Fibroblast of skin of back (primary cell): ENCODE data around the gene SLC16A5.

Source experiments
- DNase-seq: peaks from one replicate; pipeline ENCODE4 v3.0.0-alpha.2; 2013

SLC16A5 gene

DNA sequence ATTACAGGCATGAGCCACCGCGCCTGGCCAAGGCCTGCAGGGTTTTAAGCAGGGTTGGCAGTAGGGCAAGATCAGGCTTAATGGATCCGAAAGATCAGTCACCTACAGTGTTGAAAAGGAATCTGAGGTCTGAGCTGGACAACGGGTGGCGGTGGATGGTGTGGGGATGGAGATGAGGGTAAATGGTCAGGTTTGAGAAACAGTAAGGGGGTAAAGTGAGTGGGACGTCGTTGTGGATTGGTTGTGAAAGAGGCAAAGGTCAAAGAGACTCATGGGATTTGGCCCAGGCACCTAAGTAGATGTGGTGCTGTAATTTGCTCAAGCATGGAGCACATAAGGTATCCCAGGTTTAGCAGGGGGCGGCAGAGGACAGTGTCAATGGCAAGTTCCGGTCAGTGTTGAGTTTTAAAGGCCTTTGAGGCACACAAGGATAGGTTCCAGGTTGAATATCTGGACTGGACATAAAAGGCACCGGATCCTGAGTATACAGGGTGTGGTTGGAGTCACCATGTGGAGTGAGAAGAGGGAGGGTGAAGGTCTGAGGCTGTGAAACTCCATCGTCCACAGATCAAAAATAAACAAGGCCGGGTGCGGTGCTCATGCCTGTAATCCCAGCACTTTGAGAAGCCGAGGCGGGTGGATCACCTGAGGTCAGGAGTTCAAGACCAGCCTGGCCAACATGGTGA lies 1.1 kb upstream of the SLC16A5 start:
- no peak for DNase-seq

DNA sequence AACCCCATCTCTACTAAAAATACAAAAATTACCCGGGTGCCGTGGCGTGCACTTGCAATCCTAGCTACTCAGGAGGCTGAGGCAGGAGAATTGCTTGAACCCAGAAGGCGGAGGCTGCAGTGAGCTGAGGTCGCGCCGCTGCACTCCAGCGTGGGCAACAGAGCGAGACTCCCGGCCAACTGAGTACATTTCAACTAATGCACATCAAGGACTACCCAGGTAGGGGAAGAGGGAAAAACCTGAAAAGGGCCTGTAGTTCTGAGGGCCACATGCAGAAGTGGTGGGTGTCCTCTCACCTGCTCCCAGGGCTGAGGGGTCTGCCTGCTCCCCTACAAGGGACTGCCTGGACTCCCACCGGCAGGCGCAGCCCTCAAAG lies 584 bp upstream of the SLC16A5 start:
- DNase-seq = no peak

DNA sequence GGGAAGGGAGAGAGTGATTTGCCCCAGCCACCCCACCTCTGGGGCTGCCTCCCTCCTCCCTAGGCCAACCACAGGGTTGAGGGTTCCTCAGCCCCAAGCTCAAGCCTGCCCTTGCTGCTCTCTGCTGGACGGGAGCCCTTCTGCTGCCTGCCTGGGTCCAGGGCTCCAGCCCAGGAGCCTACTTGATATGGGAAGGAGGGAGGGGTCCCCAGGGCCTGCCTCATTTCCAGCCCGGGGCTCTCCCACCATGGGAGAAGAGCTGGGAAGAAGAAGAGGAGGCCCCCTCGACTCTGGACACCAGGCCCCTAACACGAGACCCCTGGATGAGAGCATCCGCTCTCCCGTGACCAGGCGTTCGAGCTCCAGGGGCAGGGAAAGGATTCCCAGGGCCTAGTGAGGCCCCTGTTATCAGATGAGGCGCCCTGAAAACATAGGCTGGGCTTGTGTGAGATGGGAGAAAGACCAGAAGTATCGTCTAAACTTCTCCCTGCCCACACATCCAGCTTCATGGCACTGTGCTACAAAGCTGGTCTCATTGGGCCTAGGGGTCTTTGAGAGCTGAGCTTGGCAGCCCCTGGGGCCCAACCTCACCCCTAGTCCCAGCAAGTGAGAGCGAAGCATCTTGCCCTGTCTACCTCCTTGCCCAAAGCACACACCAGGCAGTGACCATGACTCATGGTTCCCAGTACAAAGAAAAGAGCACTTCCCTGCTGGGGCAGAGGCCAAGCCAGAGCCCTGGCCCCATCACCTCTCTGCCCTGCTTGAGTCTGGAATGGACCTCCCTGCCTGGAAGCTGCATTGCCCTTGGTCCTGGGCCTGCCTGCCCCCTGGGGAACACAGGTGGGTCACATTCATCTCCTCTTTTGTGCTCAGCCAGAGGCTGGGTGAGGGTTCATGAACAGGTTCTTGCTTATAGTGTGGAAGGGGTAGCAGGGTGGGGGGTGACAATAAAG lies 987 bp downstream of the SLC16A5 start:
- peak; percentile 37 for DNase-seq

DNA sequence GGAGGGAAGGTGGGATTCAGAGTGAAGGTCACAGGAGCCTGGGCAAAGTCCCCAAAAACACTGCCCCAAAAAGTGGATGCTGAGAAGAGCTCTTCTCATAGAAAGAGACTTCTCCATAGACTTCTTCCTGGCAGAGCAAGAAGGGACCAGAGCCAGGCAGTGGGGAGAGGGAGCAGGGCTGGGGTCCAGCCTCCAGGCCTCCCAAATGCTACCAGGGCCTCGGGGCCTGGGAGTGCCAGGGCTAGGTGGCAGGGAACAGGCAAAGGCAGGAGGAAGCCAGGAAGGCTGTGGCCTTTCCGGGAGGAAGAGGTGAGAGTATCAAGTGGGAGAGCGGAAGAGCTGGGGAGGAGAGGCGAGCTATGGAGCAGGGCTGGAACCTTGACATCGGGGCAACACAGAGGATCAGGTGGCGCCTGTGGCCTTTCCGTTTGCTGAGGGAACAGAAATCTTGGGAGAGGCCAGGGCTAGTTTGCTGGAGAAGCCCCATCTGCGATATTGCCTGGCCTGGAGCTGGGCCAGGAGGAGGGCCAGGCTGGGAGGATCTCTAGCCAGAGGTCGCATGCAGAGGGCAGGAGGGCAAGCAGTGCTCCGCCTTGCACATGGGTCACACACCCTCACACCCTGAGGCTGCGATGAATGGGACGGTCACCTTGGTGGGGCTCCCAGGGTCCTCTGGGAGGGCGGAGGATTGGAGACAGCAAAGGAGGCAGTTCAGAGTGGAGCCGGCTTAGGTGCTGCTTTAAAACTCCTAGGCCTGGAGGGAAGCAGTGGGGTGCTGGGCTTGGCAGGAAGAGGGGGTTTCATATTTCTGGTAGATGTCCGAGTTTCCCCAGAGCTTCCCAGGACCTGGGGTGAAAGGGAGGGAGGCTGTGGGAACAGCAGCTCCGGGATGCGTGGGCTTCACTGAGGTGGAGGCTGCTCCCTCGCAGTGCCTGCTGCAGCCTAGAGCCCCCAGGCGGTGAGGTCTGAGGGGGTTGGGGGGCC lies 3.4 kb downstream of the SLC16A5 start:
- DNase-seq = no peak

DNA sequence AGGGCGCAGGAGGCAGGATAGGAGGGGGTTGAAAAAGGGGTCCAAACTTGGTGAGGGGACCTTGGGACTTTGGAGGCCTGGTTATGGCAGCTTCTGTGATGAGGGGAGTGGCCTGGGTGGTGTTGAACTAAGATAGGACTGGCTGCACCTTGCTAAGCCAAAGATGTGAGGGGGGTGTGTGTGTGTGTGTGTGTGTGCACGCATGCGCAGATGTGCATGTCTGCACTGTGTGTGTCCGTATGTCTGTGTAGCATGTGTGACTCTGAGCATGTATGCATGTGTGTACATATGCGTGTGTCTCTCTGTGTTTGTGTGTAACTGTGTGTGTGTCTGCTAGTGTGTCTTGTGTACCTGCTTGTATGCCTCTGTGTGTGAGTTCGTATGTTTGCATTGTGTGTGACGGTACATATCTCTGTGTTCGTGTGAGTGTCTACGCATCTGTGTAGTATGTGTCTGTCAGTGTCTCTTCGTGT lies 4.1 kb downstream of the SLC16A5 start:
- no peak for DNase-seq

DNA sequence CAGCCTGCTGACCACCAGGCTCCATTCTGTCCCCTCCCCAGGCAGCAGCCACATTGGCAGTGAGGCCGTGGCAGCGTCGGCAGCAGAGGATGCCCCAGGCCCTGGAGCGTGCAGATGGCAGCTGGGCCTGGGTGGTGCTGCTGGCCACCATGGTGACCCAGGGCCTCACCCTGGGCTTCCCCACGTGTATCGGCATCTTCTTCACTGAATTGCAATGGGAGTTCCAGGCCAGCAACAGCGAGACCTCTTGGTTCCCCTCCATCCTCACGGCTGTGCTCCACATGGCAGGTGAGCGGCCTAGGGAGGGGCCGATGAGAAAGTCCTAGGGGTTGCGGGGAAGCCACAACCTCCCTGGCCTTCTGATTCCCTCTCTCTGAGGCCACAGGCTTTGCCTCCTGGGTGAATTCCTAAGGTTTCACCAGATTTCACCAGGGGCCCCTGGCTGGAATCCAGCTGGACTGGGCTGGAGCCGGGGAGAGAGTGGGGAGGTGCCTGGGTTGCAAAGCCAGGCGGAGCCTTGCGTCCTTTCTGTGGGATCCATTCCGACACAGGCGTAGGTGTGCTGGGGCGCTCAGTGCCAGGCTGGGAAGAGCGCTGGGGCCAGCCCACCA lies 5.9 kb downstream of the SLC16A5 start:
- DNase-seq = no peak

DNA sequence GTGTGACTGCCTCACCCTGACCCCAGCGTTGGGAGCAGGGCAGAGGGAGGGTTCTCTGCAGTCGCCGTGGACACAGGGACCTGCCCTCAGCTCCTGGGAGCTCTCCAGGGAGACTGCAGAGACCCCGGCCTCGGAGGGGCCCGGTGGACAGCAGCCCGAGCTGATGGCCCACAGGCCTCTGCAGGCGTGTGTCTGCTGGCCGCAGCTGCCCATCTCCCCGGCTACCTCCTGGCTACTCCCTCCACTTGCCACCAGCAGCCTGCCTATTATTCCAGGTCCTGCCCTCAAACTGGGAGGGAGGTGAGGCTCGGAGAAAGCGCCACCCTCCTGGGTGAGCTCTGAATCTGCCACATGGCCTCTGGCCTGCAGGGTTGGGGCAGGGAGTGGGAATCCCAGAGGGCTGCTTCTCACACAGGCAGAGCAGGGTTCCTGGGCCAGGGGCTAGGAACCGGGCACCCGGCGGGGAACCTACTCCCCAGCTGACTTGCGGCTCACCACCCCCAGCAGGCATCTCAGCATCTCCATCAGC lies 7.2 kb downstream of the SLC16A5 start:
- DNase-seq = no peak

DNA sequence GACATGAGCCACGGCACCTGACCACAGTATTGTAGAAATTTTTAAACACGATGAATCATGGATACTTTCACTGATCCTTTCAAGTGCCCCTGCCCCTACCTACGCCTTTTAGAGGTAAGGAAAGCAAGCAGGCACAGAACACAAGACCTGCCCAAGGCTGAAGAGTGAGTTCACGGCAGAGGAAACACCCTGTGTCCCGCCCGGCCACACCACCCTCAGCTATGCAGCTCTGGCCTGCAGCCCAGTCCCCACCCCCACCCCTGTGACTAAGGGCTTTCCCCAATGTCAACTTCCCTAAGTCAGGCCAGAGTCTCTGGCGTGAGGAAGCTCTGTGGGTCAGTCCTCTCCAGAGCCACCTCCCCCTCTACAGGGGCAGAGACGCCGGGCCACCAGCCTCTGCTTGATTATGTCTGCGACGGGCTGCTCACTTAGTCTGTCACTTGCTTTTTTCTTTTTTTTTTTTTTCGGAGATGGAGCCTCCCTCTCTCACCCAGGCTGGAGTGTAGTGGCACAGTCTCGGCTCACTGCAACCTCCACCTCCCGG lies 8.4 kb downstream of the SLC16A5 start:
- peak; percentile 80 for DNase-seq

DNA sequence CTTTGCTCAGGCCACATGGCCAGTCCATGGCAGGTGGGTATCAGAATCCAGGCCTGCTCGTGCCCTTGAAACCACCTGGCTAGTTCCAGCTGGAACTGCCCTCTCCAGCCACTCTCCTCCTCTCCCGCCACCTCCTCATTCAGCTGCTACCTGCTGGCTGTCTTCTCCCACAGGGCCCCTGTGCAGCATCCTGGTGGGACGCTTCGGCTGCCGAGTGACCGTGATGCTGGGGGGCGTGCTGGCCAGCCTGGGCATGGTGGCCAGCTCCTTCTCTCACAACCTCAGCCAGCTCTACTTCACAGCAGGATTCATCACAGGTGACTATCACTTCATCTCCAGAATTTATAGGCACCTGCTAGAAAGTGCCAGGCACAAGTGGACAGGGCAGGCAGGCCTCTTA lies 10.1 kb downstream of the SLC16A5 start:
- DNase-seq = no peak

DNA sequence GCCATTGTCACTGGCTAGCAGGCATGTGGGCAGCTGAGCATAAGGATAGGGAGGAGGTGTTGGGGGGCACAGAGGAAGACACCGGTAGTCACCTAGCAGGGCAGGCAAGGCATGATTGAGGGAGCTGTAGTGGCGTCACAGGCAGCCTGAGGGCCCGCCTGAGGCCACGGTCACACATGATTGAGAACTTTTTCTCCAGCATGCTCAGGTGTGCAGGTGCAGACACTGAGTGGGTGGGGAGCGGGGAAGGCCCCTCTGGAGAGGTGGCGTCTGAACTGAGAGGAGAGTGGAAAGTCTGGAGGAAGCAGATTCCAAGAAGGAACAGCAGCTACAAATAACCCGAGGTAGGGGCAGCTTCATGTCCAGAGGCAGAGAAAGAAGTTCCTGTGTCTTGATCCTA lies 11.1 kb downstream of the SLC16A5 start:
- no peak for DNase-seq

DNA sequence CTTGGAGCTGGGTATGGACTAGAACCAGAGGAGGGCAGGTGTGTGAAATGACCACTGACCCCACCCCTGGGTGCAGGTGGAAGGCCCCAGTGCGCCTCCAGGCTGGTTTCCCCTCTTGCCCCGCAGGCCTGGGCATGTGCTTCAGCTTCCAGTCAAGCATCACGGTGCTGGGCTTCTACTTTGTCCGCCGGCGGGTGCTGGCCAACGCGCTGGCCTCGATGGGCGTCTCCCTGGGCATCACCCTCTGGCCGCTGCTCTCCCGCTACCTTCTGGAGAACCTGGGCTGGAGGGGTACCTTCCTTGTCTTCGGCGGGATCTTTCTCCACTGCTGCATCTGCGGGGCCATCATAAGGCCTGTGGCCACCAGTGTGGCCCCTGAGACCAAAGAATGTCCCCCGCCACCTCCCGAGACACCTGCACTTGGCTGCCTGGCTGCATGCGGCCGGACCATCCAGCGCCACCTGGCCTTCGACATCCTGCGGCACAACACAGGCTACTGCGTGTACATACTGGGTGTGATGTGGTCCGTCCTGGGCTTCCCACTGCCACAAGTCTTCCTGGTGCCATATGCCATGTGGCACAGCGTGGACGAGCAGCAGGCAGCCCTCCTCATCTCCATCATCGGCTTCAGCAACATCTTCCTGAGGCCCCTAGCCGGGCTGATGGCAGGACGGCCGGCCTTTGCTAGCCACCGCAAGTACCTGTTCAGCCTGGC lies 12.3 kb downstream of the SLC16A5 start:
- no peak for DNase-seq

DNA sequence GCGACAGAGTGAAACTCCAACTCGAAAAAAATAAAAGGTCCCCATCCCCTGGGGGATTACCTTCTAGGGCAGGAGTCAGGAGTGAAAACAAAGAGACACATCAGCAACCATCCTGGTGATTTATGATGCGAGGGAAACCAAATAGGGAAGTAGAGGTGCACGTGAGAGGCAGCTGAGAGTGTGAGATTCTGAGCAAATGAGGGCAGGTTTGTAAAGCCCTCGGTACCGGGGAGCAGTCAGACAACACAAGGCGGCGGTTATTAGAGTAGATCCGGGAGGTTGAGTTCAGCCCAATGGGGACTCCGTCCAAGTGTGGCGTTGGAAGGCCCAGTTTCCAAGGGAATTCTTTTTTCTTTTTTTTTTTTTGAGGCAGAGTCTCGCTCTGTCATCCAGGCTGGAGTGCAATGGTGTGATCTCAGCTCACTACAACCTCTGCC lies 14.6 kb downstream of the SLC16A5 start:
- no peak for DNase-seq

DNA sequence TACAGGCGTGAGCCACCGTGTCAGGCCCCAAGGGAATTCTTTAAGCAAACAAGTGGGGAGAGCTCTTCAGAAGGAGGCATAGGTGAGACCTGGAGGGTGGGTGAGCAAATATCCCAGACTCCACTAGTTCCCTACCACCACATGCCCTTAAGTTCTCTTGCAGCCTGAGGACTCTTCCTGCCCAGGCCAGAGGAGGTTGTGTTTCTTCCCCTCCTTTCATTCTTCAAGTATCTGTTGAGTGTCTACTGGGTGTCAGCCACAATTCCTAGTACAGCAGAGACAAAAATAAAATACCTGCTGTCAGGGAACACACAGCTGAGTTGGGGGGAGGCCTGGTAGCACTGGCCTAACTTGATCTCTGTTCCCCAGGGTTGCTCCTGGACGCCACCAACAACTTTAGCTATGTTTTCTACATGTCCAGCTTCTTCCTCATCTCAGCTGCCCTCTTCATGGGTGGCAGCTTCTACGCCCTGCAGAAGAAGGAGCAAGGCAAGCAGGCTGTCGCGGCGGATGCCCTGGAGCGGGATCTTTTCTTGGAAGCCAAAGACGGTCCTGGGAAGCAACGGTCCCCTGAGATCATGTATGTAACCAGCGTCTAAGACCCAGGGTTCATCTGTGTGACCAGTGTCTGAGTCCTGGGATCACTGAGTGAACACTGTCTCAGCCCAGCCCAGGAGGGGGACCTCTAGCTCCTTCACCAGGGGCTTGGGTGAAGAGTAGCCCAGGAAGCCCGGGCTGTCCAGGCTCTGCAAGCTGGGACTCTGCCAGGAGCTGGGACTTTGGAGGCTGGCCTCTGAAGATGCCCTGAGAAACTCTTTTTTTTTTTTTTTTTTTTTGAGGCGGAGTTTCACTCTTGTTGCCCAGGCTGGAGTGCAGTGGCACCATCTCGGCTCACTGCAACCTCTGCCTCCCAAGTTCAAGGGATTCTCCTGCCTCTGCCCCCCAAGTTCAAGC lies 16.1 kb downstream of the SLC16A5 start:
- no peak for DNase-seq

DNA sequence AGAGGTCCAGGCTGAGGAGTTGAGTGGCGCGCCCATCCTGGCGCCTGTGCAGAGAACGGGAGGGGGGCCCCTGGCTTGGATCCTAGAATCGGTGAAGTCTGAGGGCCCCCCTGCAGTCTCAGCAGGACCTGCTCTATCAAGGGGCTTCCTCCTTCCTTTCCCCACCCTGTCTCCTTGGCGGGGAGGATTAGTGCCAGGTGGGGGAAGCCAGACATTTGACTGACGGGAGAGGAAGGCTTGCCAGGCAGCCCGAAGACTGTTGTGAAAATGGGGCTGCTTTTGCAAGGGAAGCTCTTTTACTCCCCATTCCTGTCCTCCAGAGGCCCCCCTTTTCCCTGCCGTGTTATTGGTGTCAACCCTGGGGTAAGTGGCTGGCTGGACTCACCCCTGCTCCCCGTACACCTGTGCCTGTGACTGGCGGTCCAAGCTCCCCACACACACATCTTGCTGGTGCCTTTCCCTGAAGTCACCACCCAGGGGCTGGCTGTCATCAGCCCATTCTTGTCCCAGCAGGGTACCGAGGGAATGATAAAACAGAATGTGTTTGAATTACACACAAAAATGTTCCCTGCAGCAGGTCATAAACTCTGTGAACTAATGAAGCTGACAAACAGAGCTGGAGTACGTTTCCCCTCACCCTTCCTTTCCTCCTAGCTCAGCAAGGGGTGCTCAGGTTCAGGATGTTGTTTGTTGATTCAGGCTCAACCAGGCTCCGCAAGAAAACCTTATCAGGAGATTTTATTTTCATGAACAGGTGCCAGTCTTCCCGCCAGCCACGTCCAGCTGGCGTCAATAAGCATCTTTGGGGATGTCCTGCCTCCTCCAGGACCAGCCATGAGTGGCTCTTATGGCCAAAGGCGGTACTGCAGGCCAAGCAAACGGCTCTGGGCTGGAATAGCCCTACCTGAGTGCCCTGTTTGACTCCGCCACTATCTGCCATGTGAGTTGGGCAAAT lies 17.6 kb downstream of the SLC16A5 start:
- peak; percentile 40 for DNase-seq

DNA sequence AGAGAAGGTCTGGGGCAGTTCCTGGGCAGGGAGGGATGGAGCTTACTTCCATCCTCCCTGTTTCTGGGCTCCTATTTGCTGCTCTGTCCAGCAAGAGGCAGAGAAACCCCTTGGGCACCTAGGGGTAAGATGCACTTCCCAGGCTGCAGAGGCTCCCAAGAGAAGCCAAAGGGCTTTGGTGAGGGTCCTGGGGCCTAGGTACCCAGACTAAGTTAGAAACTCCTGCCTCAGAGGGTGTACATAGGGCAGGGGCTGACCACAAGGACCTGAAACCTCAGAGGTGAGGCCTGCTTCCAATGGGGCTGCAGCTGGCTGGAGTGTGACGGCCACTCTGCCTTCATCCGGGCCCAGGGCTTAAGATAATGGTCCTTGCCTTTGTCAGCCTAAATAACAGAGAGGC lies 20.4 kb downstream of the SLC16A5 start:
- DNase-seq = no peak

DNA sequence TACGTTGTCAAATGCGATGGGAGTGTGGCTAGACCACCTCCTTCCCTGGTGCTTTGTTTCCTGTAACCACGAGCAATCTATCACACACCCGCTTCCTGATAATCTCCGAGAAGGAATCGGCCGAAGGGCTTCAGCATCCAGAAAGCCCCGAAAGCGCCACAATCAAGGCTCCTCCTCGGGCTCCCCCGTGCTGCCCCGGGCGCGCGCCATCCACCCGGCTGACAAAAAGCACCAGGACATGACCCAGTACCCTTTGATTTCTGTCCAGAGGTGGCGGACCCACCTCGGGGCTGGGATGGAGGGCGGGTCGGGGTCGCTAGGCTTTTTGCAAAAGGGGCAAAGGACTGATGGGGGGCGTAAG lies 21.3 kb downstream of the SLC16A5 start:
- no peak for DNase-seq

DNA sequence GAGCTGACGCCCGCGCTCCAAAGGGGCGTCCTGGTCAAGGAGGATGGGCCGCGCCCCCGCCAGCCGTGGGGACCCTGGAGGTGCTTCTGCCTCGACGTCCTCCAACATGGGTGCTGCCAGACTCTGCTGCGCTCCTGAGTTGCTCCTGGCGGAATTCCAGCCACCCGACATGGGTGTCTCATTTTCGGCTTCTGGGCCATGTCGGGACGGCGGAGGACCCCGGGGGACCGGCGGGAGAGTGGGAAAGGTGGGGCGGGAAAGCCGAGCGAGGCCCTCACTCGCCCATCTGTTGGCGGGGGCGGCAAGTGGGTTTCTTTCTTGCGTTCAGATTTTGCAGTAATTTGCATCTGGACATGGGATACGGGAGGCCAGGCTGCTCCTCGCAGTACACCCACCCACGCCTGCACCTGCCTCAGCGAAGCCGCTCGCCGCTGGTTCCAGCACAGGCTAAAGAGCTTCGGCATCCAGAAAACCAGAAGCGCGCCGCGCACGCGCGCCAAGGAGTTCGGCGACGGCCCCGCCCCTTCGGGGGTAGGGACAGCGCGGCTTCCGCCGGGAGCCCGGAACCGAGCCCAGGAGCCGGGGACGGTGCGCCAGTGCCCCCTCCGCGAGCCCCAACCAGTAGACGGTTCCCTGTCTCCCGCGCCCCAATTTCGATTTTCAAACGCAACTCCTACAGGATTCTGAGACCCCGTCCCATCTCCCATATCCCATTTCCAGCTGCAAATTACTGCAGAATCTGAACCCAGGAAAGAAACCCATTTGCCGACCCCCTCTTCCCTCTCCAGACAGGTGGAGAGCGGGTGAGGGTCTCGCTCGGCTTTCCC lies 21.9 kb downstream of the SLC16A5 start, which contains the start of gene ARMC7:
TSS of gene ARMC7 (plus strand) at position 563 of the 827 bp plus-strand sequence. CDS start 320 bp downstream, outside the sequence.
- peak; percentile 81 for DNase-seq
